Smooth muscle cell of the coronary artery (primary cell): ENCODE data around the gene SCT. TPM values are rescaled to one million over a fixed set of nuclear protein-coding genes. Genes with fewer than 3 reads are reported as not detected.

Experiments used
- total RNA-seq: library from RNA; depleted of rRNA; stranded (reverse); fragments of >200 nt; gene quantifications from 2 replicates; pipeline ENCODE4 v1.2.3, GENCODE V29; 2014; ENCODE audit warnings: low replicate concordance

The SCT gene, protein sequence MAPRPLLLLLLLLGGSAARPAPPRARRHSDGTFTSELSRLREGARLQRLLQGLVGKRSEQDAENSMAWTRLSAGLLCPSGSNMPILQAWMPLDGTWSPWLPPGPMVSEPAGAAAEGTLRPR
- not detected in 2 replicates for total RNA-seq

DNA sequence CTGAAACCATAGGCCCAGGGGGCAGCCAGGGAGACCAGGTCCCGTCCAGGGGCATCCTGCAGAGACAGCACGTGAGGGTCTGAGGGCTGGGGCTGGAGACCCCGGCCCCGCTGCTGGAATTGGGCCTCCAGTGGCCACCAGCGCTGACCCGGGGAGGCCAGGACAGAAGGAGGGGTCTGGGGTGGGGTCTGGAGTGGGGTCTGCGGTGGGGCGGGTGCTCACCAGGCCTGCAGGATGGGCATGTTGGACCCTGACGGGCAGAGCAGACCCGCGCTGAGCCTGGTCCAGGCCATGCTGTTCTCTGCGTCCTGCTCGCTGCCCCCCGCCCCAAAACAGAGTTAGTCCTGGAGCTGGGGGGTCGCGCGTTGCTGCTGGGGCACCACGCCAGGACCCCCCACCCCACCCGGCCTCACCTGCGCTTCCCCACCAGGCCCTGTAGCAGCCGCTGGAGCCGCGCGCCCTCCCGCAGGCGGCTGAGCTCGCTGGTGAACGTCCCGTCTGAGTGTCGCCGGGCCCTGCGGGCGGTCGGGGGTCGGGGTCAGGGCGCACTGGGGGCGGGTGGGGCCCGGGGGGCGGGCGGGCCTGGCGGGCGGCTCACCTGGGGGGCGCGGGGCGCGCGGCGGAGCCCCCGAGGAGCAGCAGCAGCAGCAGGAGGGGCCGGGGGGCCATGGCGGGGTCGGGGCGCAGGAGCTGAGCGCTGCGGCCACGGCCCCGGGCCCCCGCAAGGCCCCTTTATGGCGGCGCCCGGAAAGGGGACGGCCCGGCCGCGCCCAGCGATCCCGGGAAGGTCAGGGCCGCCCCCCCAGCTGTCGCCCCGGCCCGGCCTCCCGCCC, at the start of gene SCT:
Gene SCT (minus strand): TSS at position 707 of the 833 bp plus-strand sequence. CDS start 38 bp downstream, at position 669.

DNA sequence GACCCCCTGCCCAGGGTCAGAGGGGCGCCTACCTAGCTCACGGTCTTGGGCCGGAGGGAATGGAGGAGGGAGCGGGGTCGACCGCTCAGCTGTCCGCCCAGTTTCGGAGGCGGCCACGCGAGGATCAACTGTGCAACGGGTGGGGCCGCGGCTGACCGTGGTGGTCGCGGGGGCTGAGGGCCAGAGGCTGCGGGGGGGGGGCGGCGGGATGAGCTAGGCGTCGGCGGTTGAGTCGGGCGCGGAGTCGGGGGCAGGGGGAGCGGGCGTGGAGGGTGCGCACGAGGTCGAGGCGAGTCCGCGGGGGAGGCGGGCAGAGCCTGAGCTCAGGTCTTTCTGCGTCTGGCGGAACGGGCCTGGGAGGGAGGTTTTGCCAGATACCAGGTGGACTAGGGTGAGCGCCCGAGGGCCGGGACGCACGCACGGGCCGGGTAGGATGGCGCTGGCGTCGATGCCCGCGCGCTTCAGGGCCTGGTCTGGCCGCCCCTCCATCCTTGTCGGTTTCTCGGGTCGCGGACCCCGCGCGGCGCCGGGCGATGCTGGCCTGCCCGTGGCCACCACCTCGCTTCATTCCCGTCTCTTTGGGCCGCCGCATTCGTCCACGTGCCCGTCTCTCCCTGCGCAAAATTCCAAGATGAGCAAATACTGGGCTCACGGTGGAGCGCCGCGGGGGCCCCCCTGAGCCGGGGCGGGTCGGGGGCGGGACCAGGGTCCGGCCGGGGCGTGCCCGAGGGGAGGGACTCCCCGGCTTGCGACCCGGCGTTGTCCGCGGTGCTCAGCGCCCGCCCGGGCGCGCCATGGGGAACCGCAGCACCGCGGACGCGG, 9.7 kb upstream of the SCT start, which contains the start of gene DRD4:
Gene DRD4 (plus strand): TSS at position 759 of the 822 bp plus-strand sequence. CDS start 36 bp downstream, at position 795.

DNA sequence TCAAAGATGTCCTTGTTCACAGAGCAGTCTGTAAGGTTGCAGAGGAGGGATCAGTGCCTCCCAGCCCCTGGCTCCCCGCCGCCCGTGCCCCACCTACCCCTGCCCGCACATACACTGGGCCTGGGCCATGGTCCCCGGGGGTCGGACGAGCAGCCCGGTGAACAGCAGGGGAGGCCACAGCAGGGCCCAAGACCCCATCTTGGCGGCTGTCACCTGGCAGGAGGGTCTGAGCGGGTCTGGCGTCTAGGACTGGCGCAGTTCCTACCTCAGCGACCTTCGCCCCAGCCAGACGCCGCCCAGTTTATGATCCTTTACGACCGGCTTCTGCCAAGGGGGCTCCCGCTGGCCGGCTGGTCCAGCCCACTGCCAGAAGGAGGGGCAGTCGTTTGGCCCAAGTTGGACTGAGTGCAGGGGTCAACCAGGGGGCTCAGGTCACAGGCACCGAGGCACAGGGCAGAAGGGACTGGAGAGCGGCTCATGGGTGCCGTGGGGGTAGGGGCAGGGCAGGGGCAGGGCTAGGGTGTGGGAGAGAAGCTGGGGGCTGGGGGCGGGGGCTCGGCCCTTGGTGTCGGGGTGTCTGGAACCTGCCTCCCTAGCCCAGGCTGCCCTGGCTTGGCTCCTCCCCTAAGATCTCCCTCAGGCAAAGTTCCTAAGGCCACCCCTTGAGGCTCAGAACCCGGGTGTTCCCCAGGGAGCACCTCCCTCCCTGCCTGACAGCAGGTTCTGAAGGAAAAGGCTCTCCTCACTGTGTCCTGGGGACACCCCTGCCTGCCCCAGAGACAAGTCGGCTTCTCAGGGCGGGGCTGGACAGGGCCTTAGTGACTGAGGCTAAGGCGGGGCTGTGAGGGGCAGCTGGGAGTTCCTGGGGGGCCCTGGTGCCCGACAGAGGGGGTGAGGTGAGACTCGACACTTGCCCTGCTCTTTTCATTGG, 2.0 kb downstream of the SCT start, which contains the start of gene CDHR5:
Gene CDHR5 (minus strand): TSS at position 251 of the 931 bp plus-strand sequence. CDS start 53 bp downstream, at position 198.

DNA sequence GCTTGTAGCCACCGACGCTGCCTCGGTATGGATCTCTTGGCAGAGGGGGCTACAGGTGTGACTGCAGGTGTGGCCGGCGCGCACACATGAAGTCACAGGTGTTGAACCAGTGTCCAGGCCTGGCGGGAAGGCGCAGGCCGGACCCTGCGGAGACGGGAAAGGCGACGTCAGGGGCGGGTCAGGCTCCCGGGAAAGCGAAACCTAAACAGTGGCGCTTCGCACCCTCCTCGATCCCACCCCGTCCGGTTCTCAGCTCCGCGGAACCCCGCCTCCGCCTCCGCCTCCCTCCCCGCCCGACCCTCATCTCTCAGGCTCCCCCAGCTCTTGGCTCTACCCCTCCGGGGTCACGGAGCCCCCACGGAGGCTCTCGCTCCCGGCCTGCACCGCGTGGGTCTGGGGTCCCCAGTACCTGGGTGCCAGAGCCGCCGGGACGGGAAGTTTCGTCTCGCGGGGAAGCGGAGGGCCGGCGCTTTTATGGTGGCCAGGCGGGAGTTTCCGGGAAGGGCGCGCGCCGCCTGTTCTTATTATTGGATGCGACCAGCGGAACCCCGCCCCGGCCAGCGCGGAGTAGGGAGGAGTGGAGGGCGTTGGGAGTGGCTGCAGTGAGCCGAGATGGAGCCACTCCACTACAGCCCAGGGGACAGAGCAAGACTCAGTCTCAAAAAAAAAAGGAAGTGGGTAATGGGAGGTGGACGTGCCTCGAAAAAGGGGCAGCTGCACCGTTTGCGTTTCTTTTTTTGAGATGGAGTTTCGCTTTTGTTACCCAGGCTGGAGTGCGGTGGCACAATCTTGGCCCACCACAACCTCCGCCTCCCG, 11.3 kb downstream of the SCT start, which contains the start of gene IRF7:
Gene IRF7 (minus strand): TSS at position 447 of the 816 bp plus-strand sequence. CDS start 586 bp downstream, outside the sequence.

Other genes with a start within 250 kb of the SCT start
- gene PKP3, start 233.0 kb downstream of the SCT start, total RNA-seq, result 0.12 and 0.60 TPM in 2 replicates
- 5.7 and 17.8 TPM in 2 replicates for gene SIGIRR, start 212.2 kb downstream of the SCT start, total RNA-seq
- not detected in 2 replicates for gene ANO9, start 185.2 kb downstream of the SCT start, total RNA-seq
- gene PTDSS2, start 176.9 kb downstream of the SCT start, total RNA-seq, result 26.9 and 49.1 TPM in 2 replicates
- gene RNH1, start 119.9 kb downstream of the SCT start, total RNA-seq, result 372 and 844 TPM in 2 replicates
- 84.7 and 112 TPM in 2 replicates for gene HRAS, start 91.6 kb downstream of the SCT start, total RNA-seq
- 0.23 TPM in 2 replicates for gene LRRC56, start 89.7 kb downstream of the SCT start, total RNA-seq
- gene LMNTD2, start 66.4 kb downstream of the SCT start, total RNA-seq, result 0.45 TPM in 1 of 2 replicates, not detected in the other
- 1.4 and 8.6 TPM in 2 replicates for gene RASSF7, start 66.2 kb downstream of the SCT start, total RNA-seq
- 16.6 and 19.2 TPM in 2 replicates for gene PHRF1, start 50.7 kb downstream of the SCT start, total RNA-seq
- gene IRF7, start 11.2 kb downstream of the SCT start, total RNA-seq, result 3.7 and 7.7 TPM in 2 replicates
- not detected in 2 replicates for gene CDHR5, start 2.2 kb downstream of the SCT start, total RNA-seq
- not detected in 2 replicates for gene DRD4, start 10.1 kb upstream of the SCT start, total RNA-seq
- gene DEAF1, start 68.0 kb upstream of the SCT start, total RNA-seq, result 29.6 and 31.8 TPM in 2 replicates
- 2.9 and 5.7 TPM in 2 replicates for gene TMEM80, start 68.6 kb upstream of the SCT start, total RNA-seq
- gene EPS8L2, start 79.0 kb upstream of the SCT start, total RNA-seq, result 44.3 and 83.2 TPM in 2 replicates
- gene TALDO1, start 120.3 kb upstream of the SCT start, total RNA-seq, result 69.4 and 177 TPM in 2 replicates
- gene GATD1, start 150.3 kb upstream of the SCT start, total RNA-seq, result 17.4 and 20.2 TPM in 2 replicates
- gene CEND1, start 162.9 kb upstream of the SCT start, total RNA-seq, result 0.23 TPM in 1 of 2 replicates, not detected in the other
- gene SLC25A22, start 171.1 kb upstream of the SCT start, total RNA-seq, result 5.1 and 21.5 TPM in 2 replicates
- 3.4 and 4.0 TPM in 2 replicates for gene PIDD1, start 178.1 kb upstream of the SCT start, total RNA-seq
- gene RPLP2, start 182.8 kb upstream of the SCT start, total RNA-seq, result 397 and 872 TPM in 2 replicates
- 17.1 and 21.4 TPM in 2 replicates for gene PNPLA2, start 191.7 kb upstream of the SCT start, total RNA-seq
- gene CRACR2B, start 200.7 kb upstream of the SCT start, total RNA-seq, result 0.45 and 0.70 TPM in 2 replicates
- gene CD151, start 205.8 kb upstream of the SCT start, total RNA-seq, result 669 and 785 TPM in 2 replicates
- gene POLR2L, start 215.3 kb upstream of the SCT start, total RNA-seq, result 262 and 474 TPM in 2 replicates
- gene TSPAN4, start 215.7 kb upstream of the SCT start, total RNA-seq, result 102 and 297 TPM in 2 replicates